Hematopoietic multipotent progenitor cell (in vitro differentiated cells): ENCODE measurements around the gene LSM12. TPM values are rescaled to one million over a fixed set of nuclear protein-coding genes. Genes with fewer than 3 reads are reported as not detected.
A peak's percentile ranks its signal among the peaks of the same experiment; 100 is the strongest.
"Not testable (repeated sequence)": the region's sequence is repeated elsewhere in the genome, so short reads cannot be mapped to it uniquely, and the experiment has no call there.

Experiments
- DNase-seq, 3 donors: peaks; one replicate each; pipeline ENCODE4 v3.0.0-alpha.2; 2011 to 2015; ENCODE audit warnings: low read depth in 2 of 3, low spot score in 2 of 3
- total RNA-seq: library from RNA; depleted of rRNA; stranded (reverse); fragments of >200 nt; gene quantifications from one replicate; pipeline ENCODE4 v1.2.3, GENCODE V29; 2012

The LSM12 gene
- total RNA-seq, 1 donor: 17.8 TPM

- no peak for DNase-seq
Observed at GRCh38 chr17:44045486-44045885, 21.0 kb downstream of the LSM12 start.

- DNase-seq: no peak
Observed at GRCh38 chr17:44044071-44044470, 22.4 kb downstream of the LSM12 start.

- DNase-seq: no peak
Observed at GRCh38 chr17:44043272-44043696, 23.2 kb downstream of the LSM12 start.

- no peak for DNase-seq
Observed at GRCh38 chr17:44039829-44040635, 26.4 kb downstream of the LSM12 start.

- no peak for DNase-seq
Observed at GRCh38 chr17:44038604-44039011, 27.9 kb downstream of the LSM12 start.

GRCh38 chr17:44037471-44037870 is 29.0 kb downstream of the LSM12 start:
- no peak for DNase-seq

GRCh38 chr17:44034688-44035087 is 31.8 kb downstream of the LSM12 start:
- not testable (repeated sequence) for DNase-seq

- no peak for DNase-seq
Observed at GRCh38 chr17:44033861-44034408, 32.5 kb downstream of the LSM12 start.

GRCh38 chr17:44030482-44030881 is 36.0 kb downstream of the LSM12 start:
- no peak for DNase-seq

- no peak for DNase-seq
Observed at GRCh38 chr17:44029736-44030135, 36.7 kb downstream of the LSM12 start.

- DNase-seq: no peak
Observed at GRCh38 chr17:44024853-44025252, 41.6 kb downstream of the LSM12 start.

GRCh38 chr17:44024271-44024663 is 42.2 kb downstream of the LSM12 start:
- DNase-seq: no peak

- DNase-seq: no peak
Observed at GRCh38 chr17:44023545-44024270, 42.8 kb downstream of the LSM12 start.

GRCh38 chr17:44022246-44022645 is 44.2 kb downstream of the LSM12 start:
- DNase-seq: no peak

- DNase-seq: not testable (repeated sequence)
Observed at GRCh38 chr17:44021227-44021626, 45.2 kb downstream of the LSM12 start.

GRCh38 chr17:44014437-44015172 is 51.9 kb downstream of the LSM12 start, which contains the start of gene TMEM101:
TSS of gene TMEM101 (minus strand) at chr17:44014963. CDS start at chr17:44014952, 11 bp downstream.
- DNase-seq: peak; percentile 65 to 93 (median 88)

GRCh38 chr17:44014133-44014436 is 52.4 kb downstream of the LSM12 start:
- DNase-seq: no peak

GRCh38 chr17:44012874-44013273 is 53.6 kb downstream of the LSM12 start:
- no peak for DNase-seq

GRCh38 chr17:44012391-44012790 is 54.1 kb downstream of the LSM12 start:
- no peak for DNase-seq

GRCh38 chr17:44011876-44012275 is 54.6 kb downstream of the LSM12 start:
- no peak for DNase-seq
